ENCODE data around the gene LGMN.
"Not testable (repeated sequence)": the region's sequence is repeated elsewhere in the genome, so short reads cannot be mapped to it uniquely, and the experiment has no call there.

LGMN gene

DNA sequence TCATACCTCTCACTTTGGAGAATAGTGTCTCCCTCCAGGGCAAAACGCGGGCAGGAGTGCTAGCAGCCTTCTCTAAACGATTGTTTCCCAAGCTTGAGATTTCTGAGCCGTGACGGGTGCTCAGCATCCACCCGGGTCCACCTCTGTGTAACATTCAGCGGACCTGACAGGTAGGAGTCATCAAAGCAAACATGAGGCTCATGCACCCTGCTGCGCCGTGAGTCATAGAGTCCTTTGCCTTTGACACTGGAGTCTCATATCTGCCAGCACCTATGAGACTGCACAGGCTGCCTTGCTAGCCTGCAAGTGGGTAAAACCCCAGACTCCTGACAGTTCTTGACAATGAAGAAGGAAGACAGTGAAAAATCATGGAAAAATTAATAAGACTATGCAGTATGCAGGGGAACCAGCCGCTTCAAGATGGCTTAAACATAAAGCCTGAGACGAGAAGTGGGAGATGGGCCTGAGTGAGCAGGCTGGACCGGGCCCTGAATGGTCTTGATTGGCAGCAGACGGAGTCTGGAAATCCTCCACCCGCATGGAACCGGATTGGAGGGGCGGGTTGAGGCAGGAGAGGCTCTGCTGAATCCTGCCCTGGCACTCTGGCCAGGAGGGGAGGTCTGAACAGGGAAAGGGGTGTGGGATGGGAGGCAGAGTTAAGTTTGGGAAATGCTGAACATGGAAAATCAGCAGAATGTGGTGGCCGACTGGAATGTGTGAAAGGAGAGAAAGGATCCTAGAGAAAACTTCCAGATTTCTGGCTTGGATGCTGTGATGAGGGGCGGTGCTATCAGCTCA, 54.2 kb downstream of the LGMN start:
- no peak for FAIRE-seq

- no peak for FAIRE-seq
Observed at GRCh38 chr14:92692822-92693226, 55.6 kb downstream of the LGMN start.

GRCh38 chr14:92690171-92691011, 58.0 kb downstream of the LGMN start:
- no peak for FAIRE-seq

GRCh38 chr14:92688434-92689375, 59.7 kb downstream of the LGMN start:
- FAIRE-seq = no peak

DNA sequence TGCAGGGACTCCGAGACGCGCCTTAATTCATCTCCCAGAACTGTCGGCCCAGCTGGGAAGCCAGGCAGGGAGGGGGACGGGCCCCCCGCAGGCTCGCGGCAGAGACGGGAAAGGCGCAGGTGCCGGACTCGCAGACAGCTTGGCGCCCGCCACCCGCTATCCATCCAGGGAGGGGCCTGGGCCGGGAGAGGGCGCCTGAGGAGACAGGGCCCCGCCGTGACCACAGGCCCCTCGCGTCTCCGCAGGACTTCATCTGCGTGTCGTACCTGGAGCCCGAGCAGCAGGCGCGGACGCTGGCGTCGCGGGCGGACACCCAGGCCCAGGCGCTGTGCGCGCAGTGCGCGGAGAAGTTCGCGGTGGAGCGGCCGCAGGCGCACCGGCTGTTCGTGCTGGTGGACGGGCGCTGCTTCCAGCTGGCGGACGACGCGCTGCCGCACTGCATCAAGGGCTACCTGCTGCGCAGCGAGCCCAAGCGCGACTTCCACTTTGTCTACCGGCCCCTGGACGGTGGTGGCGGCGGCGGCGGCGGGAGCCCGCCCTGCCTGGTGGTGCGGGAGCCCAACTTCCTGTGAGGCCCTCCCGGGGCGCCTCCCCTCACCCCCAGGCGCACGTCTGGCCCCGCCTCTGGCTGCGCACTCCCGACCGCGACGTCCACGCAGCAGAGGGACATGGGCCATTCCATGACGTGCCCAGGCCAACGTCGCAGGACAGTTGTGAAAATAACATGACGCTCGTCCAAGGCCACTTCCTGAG, 60.6 kb downstream of the LGMN start:
- no peak for FAIRE-seq

DNA sequence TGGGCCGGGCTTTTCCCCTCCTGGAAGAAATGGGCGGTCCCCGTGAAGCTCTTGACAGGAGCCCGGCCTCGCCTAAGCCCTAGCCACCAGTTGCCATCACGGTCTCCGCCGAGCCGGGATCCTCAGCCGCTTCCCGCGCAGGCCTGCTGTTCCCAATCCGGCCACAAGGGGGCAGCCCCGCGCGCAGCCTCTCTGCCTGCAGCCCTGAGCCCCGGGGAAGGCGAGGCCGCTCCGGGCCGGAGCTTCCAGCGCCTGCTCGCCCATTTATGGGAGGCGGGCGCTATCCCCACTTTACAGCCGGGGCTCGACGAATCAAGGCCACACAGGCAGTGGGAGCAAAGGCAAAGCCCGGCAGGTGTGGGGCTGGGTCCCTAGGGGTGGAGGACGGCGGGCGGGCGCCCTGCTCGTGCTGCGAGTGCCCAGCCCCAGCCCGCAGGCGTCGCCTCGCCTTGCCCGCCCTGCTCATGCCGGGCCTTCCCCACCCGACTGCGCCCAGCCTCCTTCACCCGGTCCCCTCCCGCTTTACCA, 61.5 kb downstream of the LGMN start:
- no peak for FAIRE-seq

- no peak for FAIRE-seq
Observed at GRCh38 chr14:92686411-92686899, 62.0 kb downstream of the LGMN start.

GRCh38 chr14:92685784-92686355, 62.6 kb downstream of the LGMN start:
- no peak for FAIRE-seq

- no peak for FAIRE-seq
Observed at GRCh38 chr14:92684801-92685560, 63.4 kb downstream of the LGMN start.

- FAIRE-seq = no peak
Observed at GRCh38 chr14:92683041-92683440, 65.4 kb downstream of the LGMN start.

- FAIRE-seq = no peak
Observed at GRCh38 chr14:92680781-92681650, 67.4 kb downstream of the LGMN start.

- not testable (repeated sequence) for FAIRE-seq
Observed at GRCh38 chr14:92680330-92680729, 68.1 kb downstream of the LGMN start.

DNA sequence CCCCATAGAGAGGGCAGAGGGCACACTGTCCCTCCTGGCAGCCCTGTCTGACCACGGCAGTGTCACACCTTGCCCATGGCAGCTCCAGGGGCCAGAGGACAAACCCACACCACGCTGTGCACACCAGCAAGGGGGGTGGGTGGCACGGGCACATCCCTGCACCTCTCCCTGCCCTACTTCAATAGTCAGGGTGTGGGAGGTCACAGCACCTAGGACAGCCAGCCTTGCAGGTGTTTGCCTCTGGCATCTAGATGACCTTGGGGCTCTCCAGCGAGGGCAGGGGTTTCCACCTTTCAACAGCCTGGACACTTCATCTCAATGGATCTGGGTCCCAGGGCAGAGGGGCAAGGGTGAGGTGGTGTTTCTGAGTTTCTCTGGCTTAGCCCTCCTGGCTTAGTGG, 69.2 kb downstream of the LGMN start:
- no peak for FAIRE-seq

DNA sequence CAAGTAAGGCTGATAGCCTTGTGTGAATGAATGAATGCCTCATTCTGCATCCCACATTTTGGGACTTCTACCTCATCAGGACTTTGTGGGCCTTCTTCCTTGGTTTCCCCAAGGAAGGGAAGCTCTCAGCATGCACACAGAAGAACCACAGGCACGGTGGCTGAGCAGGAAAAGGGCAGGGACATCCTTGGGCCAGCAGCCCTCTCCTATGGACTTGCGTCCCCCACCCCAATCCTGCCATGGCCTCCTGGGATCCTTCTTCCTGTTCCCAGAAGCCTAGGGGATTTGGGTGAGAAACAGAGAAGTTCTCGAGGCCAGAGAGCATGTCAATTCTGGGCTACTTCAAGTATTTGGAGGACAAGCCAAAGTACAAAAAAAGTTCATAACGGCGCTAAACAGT, 69.7 kb downstream of the LGMN start:
- no peak for FAIRE-seq

- no peak for FAIRE-seq
Observed at GRCh38 chr14:92677955-92678354, 70.5 kb downstream of the LGMN start.

- no peak for FAIRE-seq
Observed at GRCh38 chr14:92677087-92677668, 71.2 kb downstream of the LGMN start.

- FAIRE-seq = no peak
Observed at GRCh38 chr14:92676403-92677086, 71.9 kb downstream of the LGMN start.

GRCh38 chr14:92675976-92676375, 72.5 kb downstream of the LGMN start:
- no peak for FAIRE-seq

All from endometrium (tissue), 2 donors.